NCI-H1694 treated with DMSO at 0.1 percent for 48 hours (cell line): ENCODE results near the gene RGS6.

Source experiments
- DNase-seq: peaks from one replicate; lab custom pipeline; 2025; lab: John Stamatoyannopoulos, UW

Gene RGS6

DNA sequence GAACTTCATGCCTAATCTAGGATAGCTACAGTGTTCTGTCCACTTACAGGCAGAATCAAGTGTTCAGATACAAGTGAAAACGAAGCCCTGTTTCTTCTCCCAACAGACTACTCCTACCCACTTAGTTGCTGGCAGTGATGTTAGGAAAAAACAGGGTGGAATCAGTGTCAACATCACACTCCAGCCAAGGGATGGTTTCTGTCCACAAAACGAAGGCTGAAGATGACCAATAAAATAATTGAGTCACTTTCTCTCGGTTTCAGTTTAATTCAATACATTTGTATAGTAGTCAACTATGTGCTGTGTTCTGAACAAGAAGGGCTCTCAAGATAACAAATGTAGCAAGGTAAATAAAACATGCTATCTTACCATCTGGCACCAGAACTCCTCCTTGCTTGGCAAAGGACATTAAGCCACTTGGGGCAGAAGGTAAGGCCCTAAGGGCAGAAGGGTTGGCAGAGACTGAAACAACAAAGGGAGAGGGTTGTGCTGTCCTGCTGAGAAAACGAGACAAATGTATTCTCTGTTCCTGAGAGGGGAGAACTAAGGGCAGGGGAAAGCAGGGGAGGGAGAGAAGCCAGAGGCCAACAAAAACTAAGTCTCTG is 568.1 kb downstream of the RGS6 start:
- no peak for DNase-seq

DNA sequence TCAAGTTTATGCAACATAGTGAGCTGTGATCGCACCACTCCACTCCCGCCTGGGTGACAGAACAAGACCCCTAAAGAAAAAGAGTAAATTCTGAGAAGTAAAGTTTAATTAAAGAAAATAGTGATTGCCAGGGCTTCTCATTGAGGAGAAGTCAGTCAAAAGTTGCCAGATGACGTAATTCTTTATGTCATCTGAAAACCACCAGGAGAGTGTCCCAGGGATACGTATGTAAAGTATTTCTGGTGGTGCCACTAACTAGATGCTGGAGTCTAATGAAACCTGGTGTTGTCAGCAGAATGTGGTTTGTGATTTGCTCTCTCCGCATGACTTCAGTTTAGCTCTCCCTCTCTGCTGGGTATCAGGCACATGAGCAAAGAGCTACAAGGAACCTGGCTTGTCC is 569.2 kb downstream of the RGS6 start:
- no peak for DNase-seq

DNA sequence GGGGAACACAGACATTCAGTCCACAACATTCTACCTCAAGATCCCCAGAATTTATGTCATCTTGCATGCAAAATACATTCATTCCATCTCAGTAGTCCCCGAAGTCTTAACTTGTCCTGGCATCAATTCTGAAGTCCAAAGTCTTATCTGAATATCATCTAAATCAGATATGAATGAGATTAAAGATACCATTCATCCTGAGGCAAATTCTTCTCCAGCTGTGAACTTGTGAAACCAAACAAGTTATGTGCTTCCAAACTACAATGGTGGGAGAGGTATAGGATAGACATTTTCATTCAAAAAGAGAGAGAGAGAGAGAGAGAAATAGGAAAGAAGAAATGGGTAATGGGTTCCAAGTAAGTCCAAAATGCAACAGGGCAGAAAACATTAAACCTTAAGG is 571.0 kb downstream of the RGS6 start:
- no peak for DNase-seq

DNA sequence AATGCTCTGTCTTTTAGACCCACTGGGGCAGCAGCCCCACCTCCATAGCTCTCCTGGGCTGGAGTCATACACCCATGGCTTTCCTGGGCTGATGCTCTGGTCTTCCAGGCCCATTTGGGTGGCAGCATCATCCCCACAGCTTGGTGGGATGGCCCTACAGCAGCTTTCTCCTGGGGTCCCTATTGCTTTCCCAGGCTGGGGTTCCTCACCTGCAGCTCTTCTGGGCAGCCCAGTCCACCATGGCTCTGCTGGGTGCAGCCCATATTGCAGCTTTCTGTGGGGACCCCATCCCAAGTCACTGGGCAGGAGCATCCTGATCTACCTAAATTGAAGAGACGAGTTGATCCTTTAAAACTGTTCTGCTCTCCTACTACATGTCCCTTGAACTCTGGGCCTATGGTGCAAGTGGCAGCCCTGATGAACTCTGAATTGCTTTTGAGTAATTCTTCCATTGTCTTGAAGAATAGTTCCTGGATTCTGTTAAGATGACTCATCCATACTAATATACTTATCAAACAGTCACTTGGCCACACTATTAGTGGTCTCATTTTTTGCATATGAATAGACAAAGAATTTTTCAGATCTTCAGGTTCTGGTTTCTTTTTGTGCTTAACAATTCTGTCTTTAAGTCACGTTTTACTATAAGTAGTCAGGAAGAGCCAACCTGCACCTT is 571.6 kb downstream of the RGS6 start:
- DNase-seq: no peak

DNA sequence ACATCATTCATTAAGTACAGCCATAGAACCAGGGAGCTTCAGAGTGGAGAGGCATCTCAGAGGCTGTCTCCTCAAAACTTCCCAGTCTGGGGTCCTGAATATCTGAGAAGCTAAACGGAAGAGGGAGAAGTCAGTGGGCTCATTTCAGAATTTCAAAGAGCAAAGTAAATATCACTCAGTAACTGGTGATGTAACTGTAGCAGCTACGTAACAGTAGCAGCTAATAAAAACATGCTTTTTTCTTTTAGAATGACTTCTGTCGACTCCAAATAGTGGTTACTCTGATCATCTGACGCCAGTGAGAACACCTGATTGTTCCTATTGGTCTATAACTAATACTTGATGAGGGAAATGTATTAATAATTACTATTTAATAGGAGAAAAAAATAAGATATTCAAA is 578.3 kb downstream of the RGS6 start:
- DNase-seq: no peak

DNA sequence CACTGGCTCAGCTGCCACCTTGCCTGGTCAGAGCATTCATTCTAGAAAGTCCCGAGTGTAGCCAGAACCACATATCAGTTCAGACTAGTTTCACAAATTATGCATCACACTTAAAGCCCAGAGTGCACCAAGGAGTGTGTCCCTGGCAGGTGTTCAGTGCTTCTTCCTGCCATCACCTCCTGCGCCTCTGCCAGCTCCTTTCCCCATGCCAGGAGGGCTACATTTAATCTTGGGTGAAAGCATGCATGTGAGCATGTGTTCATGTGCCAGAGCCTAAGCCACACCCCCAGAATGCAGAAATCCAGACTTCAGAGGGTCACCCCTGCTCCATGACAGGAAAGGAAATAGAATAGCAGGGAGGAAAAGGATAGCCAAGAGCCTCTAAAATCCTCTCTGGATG is 580.1 kb downstream of the RGS6 start:
- DNase-seq: no peak

DNA sequence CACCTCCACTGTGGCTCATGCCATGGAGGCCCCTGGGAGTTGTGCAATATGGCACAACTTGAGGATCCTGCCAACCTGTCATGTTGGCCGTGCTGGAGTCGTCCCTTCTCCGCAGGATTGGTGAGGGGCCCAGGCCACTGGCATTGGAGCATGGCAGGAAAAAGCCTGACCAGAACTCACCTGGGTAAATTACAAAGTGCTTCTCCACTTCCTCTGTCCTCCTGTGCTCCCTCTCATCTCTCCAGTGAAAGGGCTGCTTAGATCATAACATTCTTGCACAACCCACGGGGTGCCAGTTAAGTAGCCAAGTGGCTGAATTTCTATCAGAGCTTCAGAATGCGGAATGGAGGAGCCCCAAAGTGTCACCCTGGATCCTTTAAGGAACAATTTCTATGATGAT is 580.7 kb downstream of the RGS6 start:
- no peak for DNase-seq

DNA sequence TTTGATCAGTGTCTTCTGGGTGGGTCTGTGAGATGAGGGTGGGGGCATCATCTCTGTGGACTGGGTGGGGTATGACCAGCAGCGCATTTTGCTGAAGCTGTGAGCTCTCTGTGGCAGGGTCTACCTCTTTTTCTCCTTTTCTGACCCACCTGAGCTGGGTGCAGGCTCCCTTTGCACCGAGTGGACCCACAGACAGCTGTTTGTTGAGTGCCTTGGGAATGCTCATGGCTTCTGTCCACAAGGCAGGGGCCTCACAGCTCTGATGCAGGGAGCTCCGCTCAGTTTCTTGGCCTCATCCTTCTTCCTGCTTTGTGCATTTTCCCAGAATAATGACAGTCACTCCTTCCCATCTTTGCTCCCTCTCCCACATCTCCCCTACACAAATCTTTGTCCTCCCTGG is 581.1 kb downstream of the RGS6 start:
- DNase-seq: no peak

DNA sequence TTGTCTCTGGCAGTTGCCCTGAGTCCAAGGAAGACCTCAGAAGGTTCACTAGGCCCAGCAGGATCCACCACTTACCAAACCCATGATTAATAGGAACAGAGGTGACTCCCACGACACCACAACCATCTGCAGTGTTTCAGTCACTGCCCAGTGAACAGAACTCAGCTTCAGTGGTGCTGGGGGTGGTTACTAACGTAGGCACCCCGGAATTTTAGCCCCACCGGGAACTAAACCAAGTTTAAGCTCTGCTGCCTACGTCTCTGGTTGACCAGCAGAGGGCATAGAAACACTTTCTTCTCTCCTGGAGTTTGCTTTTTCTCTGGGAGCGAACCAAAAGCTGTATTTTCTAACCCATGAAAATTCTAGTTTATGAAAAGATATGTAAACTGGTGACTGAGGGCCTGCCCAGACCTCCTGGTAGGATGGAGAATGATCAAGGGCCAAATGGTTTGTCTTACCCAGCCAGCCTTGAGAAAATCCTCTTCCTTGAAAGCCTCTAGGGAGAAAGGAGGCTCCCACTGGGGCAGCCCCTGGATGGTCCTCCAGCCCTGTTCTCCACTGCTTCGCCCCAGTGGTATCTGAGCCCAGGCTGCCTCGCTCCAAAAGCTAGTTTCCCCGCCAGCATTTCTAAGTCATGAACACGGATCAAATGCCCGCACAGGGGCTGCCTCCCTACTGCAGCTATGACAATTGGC is 581.9 kb downstream of the RGS6 start:
- DNase-seq: peak; percentile 84

DNA sequence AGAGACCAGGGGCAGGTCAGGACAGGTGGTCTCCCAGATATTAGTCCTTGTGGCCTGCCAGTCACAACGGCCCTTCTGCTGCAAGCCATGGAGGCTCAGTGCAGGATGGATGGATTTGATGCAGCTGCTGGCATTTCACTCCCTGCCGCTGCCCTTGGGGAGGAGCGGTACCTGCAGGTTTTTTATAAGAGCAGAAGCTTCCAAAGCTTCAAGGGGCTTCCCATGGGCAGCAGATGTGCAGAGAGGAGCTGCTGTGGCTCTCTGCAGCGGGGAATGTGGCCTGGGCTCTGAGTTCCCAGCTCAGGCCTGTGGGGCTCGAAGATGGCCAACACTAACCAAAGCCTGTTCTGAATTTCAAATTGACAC is 582.4 kb downstream of the RGS6 start:
- peak; percentile 65 for DNase-seq

DNA sequence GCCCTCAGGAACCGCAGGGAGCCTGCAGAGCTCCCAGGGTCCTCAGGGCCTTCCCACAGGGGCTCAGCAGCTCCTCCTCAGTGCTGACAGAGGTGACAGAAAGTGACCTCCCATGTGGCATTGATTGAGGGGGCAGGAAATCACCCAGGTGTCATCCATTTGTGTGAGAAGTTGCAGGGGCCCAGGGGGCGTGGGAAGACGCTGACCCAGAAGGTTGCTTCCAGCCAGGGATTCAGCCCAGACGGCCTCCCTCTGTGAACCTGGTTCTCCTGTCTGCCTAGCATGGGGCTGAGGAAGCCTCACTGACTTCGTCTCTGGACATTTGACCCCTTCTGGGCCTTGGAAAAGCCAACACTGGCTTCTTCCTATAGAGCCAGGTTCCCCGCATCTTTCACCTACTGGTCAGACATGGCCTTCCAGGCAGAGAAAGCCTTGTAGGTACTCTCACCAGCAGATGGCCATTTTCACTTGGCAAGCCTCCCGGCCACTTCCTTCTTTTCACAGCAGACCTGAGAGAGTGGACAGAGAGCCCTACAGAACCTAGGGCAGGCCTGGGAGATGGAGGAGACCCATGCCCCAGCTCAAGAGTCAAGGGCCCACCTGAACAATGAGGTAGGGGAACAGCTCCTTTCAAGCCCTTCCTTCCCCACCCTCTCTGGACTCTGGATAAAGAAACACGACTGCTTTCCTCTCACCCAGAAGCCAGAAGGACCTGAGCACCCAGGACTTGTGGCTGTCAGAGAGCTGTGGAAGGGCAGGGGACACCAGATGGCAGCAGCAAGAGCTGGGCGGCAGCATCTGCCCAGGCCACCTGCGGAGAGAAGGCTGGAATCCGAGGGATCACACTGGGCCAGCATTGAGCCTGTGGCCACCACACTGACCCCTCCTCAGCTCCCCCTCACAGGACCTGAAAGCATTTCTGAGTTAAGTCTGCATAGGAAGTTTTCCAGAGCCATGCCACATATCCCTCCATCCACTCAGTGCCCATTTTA is 583.8 kb downstream of the RGS6 start:
- peak; percentile 29 for DNase-seq

DNA sequence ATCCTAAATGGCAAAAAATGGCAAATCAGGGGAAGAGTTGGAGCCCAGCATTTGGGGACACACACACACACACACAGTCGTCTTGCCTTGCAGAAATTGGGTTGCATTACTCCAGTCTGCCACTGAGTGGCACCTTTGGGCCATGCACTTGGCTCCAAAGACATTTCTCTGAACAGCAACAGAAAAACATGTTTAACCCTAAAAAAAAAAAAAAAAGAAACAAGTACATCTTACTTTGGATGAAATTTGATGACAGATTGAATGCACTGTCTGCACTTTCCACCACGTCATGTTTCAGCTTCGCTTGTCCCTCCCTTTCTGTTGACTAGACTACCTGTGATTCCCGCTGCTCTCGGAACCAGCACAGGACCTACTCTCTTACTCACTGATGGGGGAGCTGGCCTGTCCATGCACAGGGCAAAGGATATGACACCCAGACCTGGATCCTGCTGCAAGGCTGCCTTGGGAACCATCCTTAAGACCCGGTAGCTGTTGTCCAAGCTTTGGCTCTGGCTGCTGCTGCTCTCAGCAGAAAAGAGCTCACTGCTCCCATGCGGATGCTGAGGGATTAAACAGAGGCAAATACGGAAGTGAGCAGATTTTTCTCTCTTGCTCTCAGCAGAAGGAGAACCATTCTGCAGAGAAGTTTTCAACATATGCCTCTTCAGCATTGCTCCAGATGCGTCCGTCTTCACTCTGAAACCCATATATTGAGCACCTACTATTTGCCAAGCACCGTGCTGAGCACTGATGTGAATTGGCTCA is 584.9 kb downstream of the RGS6 start:
- peak; percentile 97 for DNase-seq

DNA sequence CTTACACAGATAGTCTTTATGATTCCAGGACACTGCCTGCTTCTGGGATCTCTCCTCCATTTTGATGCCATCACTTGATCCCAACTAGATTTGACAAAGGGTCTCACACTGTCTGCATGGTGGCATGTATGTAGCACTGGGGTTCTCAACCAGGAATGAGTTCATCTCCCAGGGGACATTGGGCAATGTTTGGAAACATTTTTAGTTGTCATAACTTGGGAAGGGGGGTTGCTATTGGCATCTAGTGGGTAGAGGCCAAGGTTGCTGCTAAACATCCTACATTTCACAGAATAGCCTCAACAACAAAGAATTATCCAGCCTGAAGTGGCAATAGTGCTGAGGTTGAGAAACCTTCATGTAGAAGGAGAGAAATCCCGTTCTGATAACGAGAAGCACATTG is 585.5 kb downstream of the RGS6 start:
- no peak for DNase-seq

DNA sequence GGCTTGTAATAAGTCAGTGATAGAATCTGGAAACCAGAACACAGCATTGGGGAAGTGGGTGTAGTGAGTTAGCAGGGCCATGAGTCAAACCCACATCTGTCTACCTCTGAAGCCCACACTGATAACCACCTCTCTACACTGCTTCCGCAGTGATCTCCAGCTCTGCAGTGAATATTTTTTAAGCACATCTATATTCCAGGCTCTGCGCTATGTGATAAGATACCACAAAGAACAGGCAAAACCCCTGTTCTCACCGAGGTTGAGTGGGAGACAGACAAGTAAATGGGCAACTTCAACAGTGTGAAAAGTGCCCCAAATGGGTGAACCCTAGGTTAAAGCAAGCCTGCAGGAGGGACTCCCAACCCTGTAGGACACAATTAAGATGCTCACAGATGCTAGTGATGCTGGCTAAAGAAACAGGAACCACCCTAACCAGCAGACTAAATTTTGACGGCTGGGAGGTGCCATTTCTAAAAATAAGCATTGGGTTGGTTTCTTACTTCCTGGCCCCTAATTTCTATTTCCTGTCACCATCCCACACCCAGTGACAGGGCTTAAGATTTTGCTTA is 586.7 kb downstream of the RGS6 start:
- no peak for DNase-seq

DNA sequence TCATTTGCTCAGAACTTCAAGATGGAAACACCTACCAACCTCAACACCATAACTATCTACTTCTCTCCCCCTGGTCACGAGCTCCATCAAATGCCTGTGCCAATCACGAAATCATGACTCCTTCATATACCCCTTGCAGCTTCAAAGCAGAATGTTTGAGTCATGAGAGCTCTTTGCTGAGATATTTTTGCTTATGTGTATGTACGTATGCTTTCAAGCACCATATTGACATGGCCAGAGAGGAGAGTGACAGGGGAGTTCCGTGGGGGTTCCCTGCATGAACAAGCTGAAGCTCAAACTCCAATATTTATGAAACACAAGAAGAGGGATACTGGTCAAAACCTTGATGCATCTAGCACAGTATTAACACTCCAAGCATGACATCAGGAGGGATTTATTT is 587.3 kb downstream of the RGS6 start:
- no peak for DNase-seq

DNA sequence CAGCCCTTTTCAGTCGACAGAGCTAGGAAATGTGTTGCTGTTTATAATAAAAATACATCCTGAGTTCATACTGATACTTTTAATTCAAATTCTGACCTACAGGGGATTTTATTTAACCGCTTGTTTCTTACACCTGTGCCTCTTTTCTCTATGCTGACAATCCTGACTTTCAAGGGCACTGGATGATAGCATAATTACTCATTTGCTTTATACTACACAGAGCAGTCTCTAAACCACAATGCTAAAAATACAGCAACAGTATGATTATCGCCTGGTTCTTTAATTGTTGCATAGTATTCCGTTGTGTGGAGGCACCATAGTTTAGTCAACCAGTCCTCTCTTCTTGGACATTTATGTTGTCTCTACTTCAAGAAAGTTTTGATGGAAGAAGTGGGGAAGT is 588.8 kb downstream of the RGS6 start:
- no peak for DNase-seq

DNA sequence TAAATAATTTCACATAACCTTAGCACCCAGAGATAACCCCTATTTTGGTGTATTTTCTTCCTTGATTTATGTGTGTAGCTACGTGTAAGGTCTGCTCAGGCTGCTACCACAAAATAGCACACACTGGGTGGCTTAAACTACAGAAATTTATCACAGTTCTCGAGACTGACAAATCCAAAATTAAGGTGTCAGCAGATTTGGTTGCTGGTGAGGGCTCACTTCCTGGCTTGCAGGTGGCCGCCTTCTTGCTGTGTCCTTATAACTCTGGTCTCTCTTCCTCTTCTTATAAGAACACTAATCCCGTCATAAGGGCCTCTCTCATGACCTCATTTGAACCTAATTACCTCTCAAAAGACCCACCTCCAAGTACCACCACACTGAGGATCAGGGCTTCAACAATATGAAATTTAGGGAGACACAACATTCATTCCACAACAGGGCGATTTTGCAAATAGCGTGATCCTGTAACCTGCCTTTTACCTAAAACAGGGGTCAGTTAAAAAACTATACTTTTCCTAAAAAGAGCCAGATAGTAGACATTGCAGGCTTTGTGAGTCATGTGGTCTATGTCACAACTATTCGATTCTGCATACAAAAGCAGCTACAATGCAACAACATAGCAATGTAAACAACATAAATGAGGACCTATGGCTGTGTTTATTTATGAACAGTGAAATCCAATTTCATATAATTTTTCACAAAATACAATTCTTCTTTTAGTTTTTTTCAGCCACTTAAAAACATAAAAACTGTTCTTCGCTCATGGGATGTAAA is 589.9 kb downstream of the RGS6 start:
- no peak for DNase-seq

DNA sequence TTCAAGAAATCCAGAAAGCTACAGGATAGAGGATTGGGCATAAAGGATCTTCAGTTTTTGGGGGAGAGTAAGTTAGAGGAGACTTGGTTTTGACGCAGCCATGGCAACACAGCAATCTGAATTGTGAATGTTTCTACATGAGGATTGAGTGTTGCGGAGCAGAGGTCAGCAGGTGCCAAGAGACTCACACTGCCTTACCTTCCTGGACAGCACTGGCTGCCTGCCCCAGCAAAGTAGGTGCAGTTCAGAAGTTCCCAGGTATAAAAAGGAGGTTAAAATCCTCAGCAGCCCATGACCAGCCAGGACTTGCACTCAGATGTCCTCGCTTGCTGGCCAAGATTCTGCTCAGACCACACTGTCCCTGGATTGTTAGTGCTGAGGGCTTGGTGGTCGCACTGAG is 590.6 kb downstream of the RGS6 start:
- no peak for DNase-seq

DNA sequence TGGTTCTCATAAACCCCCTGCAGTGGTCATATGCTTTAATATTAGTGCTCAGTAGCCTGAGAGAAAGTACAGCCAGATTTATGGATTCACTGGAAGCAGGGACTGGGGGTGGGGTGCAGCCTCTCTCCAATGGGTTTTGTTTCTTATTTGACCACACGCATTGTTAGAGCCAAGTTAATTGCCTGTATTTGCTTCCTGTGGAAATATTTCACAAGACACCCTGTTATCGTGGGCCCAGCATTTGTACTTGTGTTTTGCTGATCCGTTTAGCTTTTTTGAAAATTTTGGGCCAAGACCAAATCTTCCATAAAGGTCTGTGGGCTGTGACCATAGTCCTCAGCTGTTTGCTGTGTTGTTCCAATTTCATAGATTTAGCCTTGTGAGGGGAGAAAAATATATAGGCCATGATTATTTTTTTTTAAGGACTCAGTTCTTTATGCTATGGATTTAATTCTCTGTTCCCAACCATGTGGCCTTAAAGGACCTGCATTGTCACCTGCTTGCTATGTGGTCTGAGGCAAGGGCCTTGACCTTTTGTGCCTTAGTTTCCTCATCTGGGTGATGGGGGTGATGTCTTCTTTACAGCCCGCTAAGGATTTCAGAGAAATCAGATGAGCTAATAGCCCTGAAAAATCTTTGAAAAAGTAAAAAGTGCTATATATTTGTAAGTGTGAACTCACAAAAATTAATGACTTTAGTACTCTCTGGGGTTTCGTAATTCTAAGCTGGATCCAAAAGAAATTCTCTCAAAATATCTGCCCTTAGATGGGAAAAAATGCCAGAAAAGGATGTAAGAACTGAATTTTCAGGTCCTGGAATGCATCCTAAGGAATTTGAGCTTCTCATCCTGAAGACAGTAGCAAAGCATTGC is 591.4 kb downstream of the RGS6 start:
- no peak for DNase-seq

DNA sequence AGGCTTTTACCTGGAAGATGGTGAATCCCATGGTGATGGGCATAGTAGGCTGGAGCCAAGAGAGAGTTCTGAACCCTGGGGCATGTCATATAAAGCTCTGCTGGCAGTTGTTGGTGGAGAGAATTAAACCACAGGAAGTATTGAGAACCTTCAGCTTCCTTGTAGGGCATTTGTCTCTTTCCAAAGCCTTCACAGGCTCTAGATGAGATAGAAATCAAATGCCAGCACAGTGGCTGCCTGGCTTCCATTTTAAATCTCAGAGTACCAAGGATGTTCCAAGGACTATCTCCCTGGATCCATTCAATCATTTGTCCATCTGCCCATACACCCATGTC is 592.0 kb downstream of the RGS6 start:
- DNase-seq: no peak
